Measurements from ENCODE around the gene FAM180A. TPM values are rescaled to one million over a fixed set of nuclear protein-coding genes. Genes with fewer than 3 reads are reported as not detected.

The FAM180A gene
- total RNA-seq, 1 donor from 2014 or later = not detected

- Mint-ChIP-seq H3K4me1 (peaks cover 16% of the 10 kb centered on the region), H3K9me3 (no peaks in the 10 kb centered on the region), H3K27ac (no peak overlapping the region), H3K4me3 (no peak overlapping the region), H3K36me3 (no peaks in the 10 kb centered on the region), H3K27me3 (ENCODE audit: low read depth) (no peaks in the 10 kb centered on the region)
- TF ChIP-seq CTCF (IDR thresholded peaks at IDR 0.05; ENCODE audit: unreplicated experiment) = no peak
- DNase-seq (ENCODE audit: low spot score in 2 of 2, unreplicated experiment in 2 of 2) = no peak
These were observed 19.5 kb upstream of the FAM180A start for GRCh38 chr7:135768064-135768463.

- no peak for TF ChIP-seq CTCF (IDR thresholded peaks at IDR 0.05; ENCODE audit: unreplicated experiment)
- Mint-ChIP-seq H3K27me3 (ENCODE audit: low read depth) (no peaks in the 10 kb centered on the region), H3K9me3 (no peaks in the 10 kb centered on the region), H3K27ac (no peak overlapping the region), H3K4me3 (no peak overlapping the region), H3K4me1 (peaks cover 24% of the 10 kb centered on the region), H3K36me3 (no peaks in the 10 kb centered on the region)
- DNase-seq (ENCODE audit: low spot score in 2 of 2, unreplicated experiment in 2 of 2) = no peak
These were observed 14.6 kb upstream of the FAM180A start for GRCh38 chr7:135763261-135763660.

GRCh38 chr7:135761751-135762488 is 13.3 kb upstream of the FAM180A start:
- no peaks in the 10 kb centered on the region for H3K27me3 Mint-ChIP-seq (ENCODE audit: low read depth)
- no peak for DNase-seq (ENCODE audit: low spot score in 2 of 2, unreplicated experiment in 2 of 2)
- no peaks in the 10 kb centered on the region for H3K9me3 Mint-ChIP-seq
- peak overlapping the region; percentile 18 for H3K27ac Mint-ChIP-seq
- H3K36me3 Mint-ChIP-seq = peaks cover under 1% of the 10 kb centered on the region
- H3K4me3 Mint-ChIP-seq = no peak overlapping the region
- peaks cover 31% of the 10 kb centered on the region for H3K4me1 Mint-ChIP-seq
- TF ChIP-seq CTCF (IDR thresholded peaks at IDR 0.05; ENCODE audit: unreplicated experiment) = no peak

- DNase-seq (ENCODE audit: low spot score in 2 of 2, unreplicated experiment in 2 of 2) = no peak
- peak overlapping the region; percentile 89 for H3K27ac Mint-ChIP-seq
- H3K4me3 Mint-ChIP-seq = no peak overlapping the region
- H3K4me1 Mint-ChIP-seq = peaks cover 27% of the 10 kb centered on the region
- TF ChIP-seq CTCF (IDR thresholded peaks at IDR 0.05; ENCODE audit: unreplicated experiment) = no peak
- H3K36me3 Mint-ChIP-seq = peaks cover 2% of the 10 kb centered on the region
- no peaks in the 10 kb centered on the region for H3K27me3 Mint-ChIP-seq (ENCODE audit: low read depth)
- H3K9me3 Mint-ChIP-seq = no peaks in the 10 kb centered on the region
These were observed 10.9 kb upstream of the FAM180A start for GRCh38 chr7:135759532-135759931.

- H3K4me1 Mint-ChIP-seq = peaks cover 27% of the 10 kb centered on the region
- TF ChIP-seq CTCF (IDR thresholded peaks at IDR 0.05; ENCODE audit: unreplicated experiment) = no peak
- no peaks in the 10 kb centered on the region for H3K27me3 Mint-ChIP-seq (ENCODE audit: low read depth)
- peak overlapping the region; percentile 89 for H3K27ac Mint-ChIP-seq
- no peaks in the 10 kb centered on the region for H3K9me3 Mint-ChIP-seq
- H3K4me3 Mint-ChIP-seq = no peak overlapping the region
- H3K36me3 Mint-ChIP-seq = peaks cover 2% of the 10 kb centered on the region
- no peak for DNase-seq (ENCODE audit: low spot score in 2 of 2, unreplicated experiment in 2 of 2)
These were observed 9.9 kb upstream of the FAM180A start for GRCh38 chr7:135758531-135758932.
